Adipose tissue (tissue), 3 donors: ENCODE measurements around the gene SMIM24. TPM values are rescaled to one million over a fixed set of nuclear protein-coding genes. Genes with fewer than 3 reads are reported as not detected.
"Not testable (repeated sequence)": the region's sequence is repeated elsewhere in the genome, so short reads cannot be mapped to it uniquely, and the experiment has no call there.

Experiments
- H3K27ac ChIP-seq: one replicate; pipeline ENCODE4 v1.5.1; 2013; ENCODE audit warnings: low read depth, low read length
- WGBS, 3 donors: extraction: QIAGEN DNeasy Blood & Tissue Kit; methylation state at CpG; one replicate each; pipeline ENCODE4 v1.1.7; 2013; 5-methylcytosine and 5-hydroxymethylcytosine counted together
- polyA plus RNA-seq, 3 donors: library from polyadenylated mRNA; stranded (reverse); fragments of 200-250 nt; gene quantifications; one replicate each; pipeline ENCODE4 v1.2.3, GENCODE V29; 2013
- donor health status: healthy with polysubstance abuse.
- donor health status: Bipolar disorder and iron deficiency.
- donor health status: healthy.

Gene SMIM24
- polyA plus RNA-seq, 3 donors, result 1.2 to 18.6 (median 1.9) TPM

GRCh38 chr19:3463714-3464586 is 16.4 kb downstream of the SMIM24 start:
- WGBS, 3 donors, result 81 to 86% (median 85%) methylated on average over 50 to 57 of the region's 57 CpGs
- no peak overlapping the region for H3K27ac ChIP-seq

GRCh38 chr19:3462991-3463713 is 17.2 kb downstream of the SMIM24 start:
- H3K27ac ChIP-seq, result no peak overlapping the region
- WGBS, 3 donors, result 85 to 87% (median 85%) methylated on average over 30 to 56 of the region's 58 CpGs

- 74 to 85% (median 79%) methylated on average over 15 of the region's 15 CpGs for WGBS, 3 donors
- no peak overlapping the region for H3K27ac ChIP-seq
Observed at GRCh38 chr19:3459965-3460582, 20.3 kb downstream of the SMIM24 start.

- 30 to 47% (median 37%) methylated on average over 26 of the region's 26 CpGs for WGBS, 3 donors
Observed at GRCh38 chr19:3459089-3459881, 21.0 kb downstream of the SMIM24 start.

GRCh38 chr19:3458229-3459088 is 21.9 kb downstream of the SMIM24 start:
- WGBS, 3 donors, result 51 to 65% (median 52%) methylated on average over 14 to 19 of the region's 19 CpGs
- peak overlapping the region; percentile 2 for H3K27ac ChIP-seq

More at GRCh38 chr19:3459089-3459881, 21.0 kb downstream of the SMIM24 start:
- H3K27ac ChIP-seq, result no peak overlapping the region

- peak overlapping the region; percentile 90 for H3K27ac ChIP-seq
- WGBS, 3 donors, result 43 to 67% (median 57%) methylated on average over 20 to 22 of the region's 22 CpGs
Observed at GRCh38 chr19:3457528-3458228, 22.6 kb downstream of the SMIM24 start.

GRCh38 chr19:3456925-3457527 is 23.3 kb downstream of the SMIM24 start:
- H3K27ac ChIP-seq, result no peak overlapping the region
- 64 to 85% (median 83%) methylated on average over 13 to 18 of the region's 18 CpGs for WGBS, 3 donors

- WGBS, 3 donors, result 87 to 89% (median 89%) methylated on average over 36 to 37 of the region's 37 CpGs
- H3K27ac ChIP-seq, result no peak overlapping the region
Observed at GRCh38 chr19:3455960-3456601, 24.2 kb downstream of the SMIM24 start.

- WGBS, 3 donors, result 85 to 93% (median 89%) methylated on average over 7 of the region's 7 CpGs
- H3K27ac ChIP-seq, result no peak overlapping the region
Observed at GRCh38 chr19:3455393-3455955, 24.9 kb downstream of the SMIM24 start.

GRCh38 chr19:3454656-3455392 is 25.5 kb downstream of the SMIM24 start:
- H3K27ac ChIP-seq, result no peak overlapping the region
- WGBS, 3 donors, result 92 to 96% (median 93%) methylated on average over 15 of the region's 15 CpGs

- no peak overlapping the region for H3K27ac ChIP-seq
- whole genome bisulfite sequencing, 3 donors, result 90 to 91% (median 90%) methylated on average over 22 to 25 of the region's 25 CpGs
Observed at GRCh38 chr19:3453840-3454239, 26.5 kb downstream of the SMIM24 start.

GRCh38 chr19:3452942-3453214 is 27.4 kb downstream of the SMIM24 start:
- H3K27ac ChIP-seq, result not testable (repeated sequence)
- WGBS, 3 donors, result 88 to 97% (median 96%) methylated on average over 10 of the region's 10 CpGs

GRCh38 chr19:3452171-3452941 is 28.0 kb downstream of the SMIM24 start:
- 92 to 93% (median 92%) methylated on average over 38 of the region's 38 CpGs for WGBS, 3 donors
- H3K27ac ChIP-seq, result no peak overlapping the region

GRCh38 chr19:3451451-3451866 is 28.9 kb downstream of the SMIM24 start:
- H3K27ac ChIP-seq, result no peak overlapping the region
- WGBS, 3 donors, result 65 to 93% (median 89%) methylated on average over 10 of the region's 10 CpGs
